NCI-H2029 treated with DMSO at 0.1 percent for 48 hours (cell line): ENCODE data around the gene CIP2A.
"Not testable (repeated sequence)": the region's sequence is repeated elsewhere in the genome, so short reads cannot be mapped to it uniquely, and the experiment has no call there.

ENCODE experiments used
- DNase-seq: peaks from one replicate; lab custom pipeline; 2025; lab: John Stamatoyannopoulos, UW

Gene CIP2A

GRCh38 chr3:108589081-108589997 lies at the start of gene CIP2A, which contains the start of gene DZIP3:
CIP2A (minus strand) TSS chr3:108589438; CDS start chr3:108589375, 63 bp downstream.
DZIP3 (plus strand) TSS chr3:108589722; CDS start chr3:108605407, 15,685 bp downstream.
- peak; percentile 64 for DNase-seq

- DNase-seq = no peak
Measured at GRCh38 chr3:108629974-108630373, 40.7 kb upstream of the CIP2A start.

GRCh38 chr3:108623504-108623903 lies 34.3 kb upstream of the CIP2A start:
- no peak for DNase-seq

GRCh38 chr3:108620250-108620649 lies 31.0 kb upstream of the CIP2A start:
- no peak for DNase-seq

- DNase-seq = not testable (repeated sequence)
Measured at GRCh38 chr3:108616090-108616489, 26.9 kb upstream of the CIP2A start.

- no peak for DNase-seq
Measured at GRCh38 chr3:108610651-108611050, 21.4 kb upstream of the CIP2A start.

GRCh38 chr3:108608750-108609149 lies 19.5 kb upstream of the CIP2A start:
- no peak for DNase-seq

- DNase-seq = no peak
Measured at GRCh38 chr3:108605491-108605890, 16.3 kb upstream of the CIP2A start.

GRCh38 chr3:108605028-108605427 lies 15.8 kb upstream of the CIP2A start:
- no peak for DNase-seq

- no peak for DNase-seq
Measured at GRCh38 chr3:108603691-108604090, 14.5 kb upstream of the CIP2A start.

GRCh38 chr3:108602935-108603294 lies 13.7 kb upstream of the CIP2A start:
- no peak for DNase-seq

GRCh38 chr3:108602249-108602934 lies 13.2 kb upstream of the CIP2A start:
- DNase-seq = no peak

GRCh38 chr3:108599677-108600409 lies 10.6 kb upstream of the CIP2A start:
- DNase-seq = no peak

- DNase-seq = no peak
Measured at GRCh38 chr3:108598375-108598774, 9.1 kb upstream of the CIP2A start.

- DNase-seq = no peak
Measured at GRCh38 chr3:108595321-108595720, 6.1 kb upstream of the CIP2A start.

- no peak for DNase-seq
Measured at GRCh38 chr3:108590460-108590859, 1.2 kb upstream of the CIP2A start.

GRCh38 chr3:108589998-108590323 lies 723 bp upstream of the CIP2A start:
- no peak for DNase-seq

- DNase-seq = no peak
Measured at GRCh38 chr3:108588601-108589000, 637 bp downstream of the CIP2A start.

- DNase-seq = no peak
Measured at GRCh38 chr3:108578064-108578463, 11.2 kb downstream of the CIP2A start.

GRCh38 chr3:108569336-108569735 lies 19.9 kb downstream of the CIP2A start:
- no peak for DNase-seq

- DNase-seq = no peak
Measured at GRCh38 chr3:108566599-108566998, 22.6 kb downstream of the CIP2A start.

- no peak for DNase-seq
Measured at GRCh38 chr3:108565506-108565905, 23.7 kb downstream of the CIP2A start.

- DNase-seq = no peak
Measured at GRCh38 chr3:108564564-108564963, 24.7 kb downstream of the CIP2A start.
